Measurements from ENCODE around the gene RASSF4.
A peak's percentile ranks its signal among the peaks of the same experiment; 100 is the strongest.

Gene RASSF4

GRCh38 chr10:44959247-44960087 lies at the start of gene RASSF4:
Gene RASSF4 (plus strand): TSS chr10:44959802. CDS start chr10:44970203, 10,401 bp downstream.
- no peak for TF ChIP-seq CTCF (conservative IDR thresholded peaks at IDR 0.05)
- peak; percentile 92 for TF ChIP-seq ZFX (IDR thresholded peaks at IDR 0.05)
- H3K27ac ChIP-seq, result peak within 1 kb of the TSS; percentile 87

- TF ChIP-seq CTCF (conservative IDR thresholded peaks at IDR 0.05), result no peak
- TF ChIP-seq ZFX (IDR thresholded peaks at IDR 0.05), result no peak
- no peak overlapping the region for H3K27ac ChIP-seq
Observed at GRCh38 chr10:44909910-44910309, 49.7 kb upstream of the RASSF4 start.

GRCh38 chr10:44910602-44911001 lies 49.0 kb upstream of the RASSF4 start:
- TF ChIP-seq CTCF (conservative IDR thresholded peaks at IDR 0.05) (no peak), ZFX (IDR thresholded peaks at IDR 0.05) (no peak)
- no peak overlapping the region for H3K27ac ChIP-seq

- no peak within 1 kb of the TSS for H3K27ac ChIP-seq
- TF ChIP-seq ZFX (IDR thresholded peaks at IDR 0.05) (no peak), CTCF (conservative IDR thresholded peaks at IDR 0.05) (no peak)
Observed at GRCh38 chr10:44911081-44911540, 48.5 kb upstream of the RASSF4 start, which contains the start of gene TMEM72. Gene TMEM72 (plus strand): TSS chr10:44911337. CDS start chr10:44911513, 176 bp downstream.

- no peak overlapping the region for H3K27ac ChIP-seq
- TF ChIP-seq CTCF (conservative IDR thresholded peaks at IDR 0.05) (no peak), ZFX (IDR thresholded peaks at IDR 0.05) (no peak)
Observed at GRCh38 chr10:44911951-44912350, 47.7 kb upstream of the RASSF4 start.

GRCh38 chr10:44913350-44914081 lies 46.1 kb upstream of the RASSF4 start:
- TF ChIP-seq ZFX (IDR thresholded peaks at IDR 0.05) (no peak), CTCF (conservative IDR thresholded peaks at IDR 0.05) (no peak)
- H3K27ac ChIP-seq, result no peak overlapping the region

GRCh38 chr10:44914891-44915290 lies 44.7 kb upstream of the RASSF4 start:
- H3K27ac ChIP-seq, result no peak overlapping the region
- TF ChIP-seq ZFX (IDR thresholded peaks at IDR 0.05) (no peak), CTCF (conservative IDR thresholded peaks at IDR 0.05) (no peak)

All from C4-2B (cell line).